Measurements from ENCODE around the gene FGD5. TPM values are rescaled to one million over a fixed set of nuclear protein-coding genes. Genes with fewer than 3 reads are reported as not detected.

Gene FGD5
- polyA plus RNA-seq, 1 of the 3 experiments (the other 2 are of a cell fraction): not detected

GRCh38 chr3:14814411-14814871 lies 4.3 kb upstream of the FGD5 start (continued):
- no peak for TF ChIP-seq CHD2 (IDR thresholded peaks at IDR 0.05; ENCODE audit: low read length, partially characterized antibody)
- no peak for TF ChIP-seq MEF2A (IDR thresholded peaks at IDR 0.05; ENCODE audit: borderline replicate concordance, low read depth)
- no peak for TF ChIP-seq FOXM1 (IDR thresholded peaks at IDR 0.05; ENCODE audit: low read depth)
- no peak for TF ChIP-seq PBX3 (IDR thresholded peaks at IDR 0.05)
- no peak for TF ChIP-seq JUND (IDR thresholded peaks at IDR 0.05)
- no peak for TF ChIP-seq MXI1 (IDR thresholded peaks at IDR 0.05; ENCODE audit: low read depth, low read length)
- TF ChIP-seq RCOR1 (IDR thresholded peaks at IDR 0.05; ENCODE audit: low read length): no peak

- H3K79me2 ChIP-seq (ENCODE audit: insufficient read depth): no peaks in the 10 kb centered on the region
- 65% methylated on average over 3 of the region's 3 CpGs for WGBS (ENCODE audit: low lambda C conversion rate)
- H3K9me3 ChIP-seq: no peaks in the 10 kb centered on the region
- no peak overlapping the region for H2AFZ ChIP-seq (ENCODE audit: low read depth)
- no peak overlapping the region for H3K4me3 ChIP-seq (ENCODE audit: low read depth in 2 of 2, low read length in 1 of 2)
- no peak overlapping the region for H3K4me2 ChIP-seq
- POLR2A ChIA-PET: no interaction called here
- peaks cover 4% of the 10 kb centered on the region; the same call in 1 of the 2 replicates for H3K27me3 ChIP-seq (ENCODE audit: insufficient read depth)
- H3K9ac ChIP-seq: no peak overlapping the region
- CTCF ChIA-PET: interaction anchor here (1.1 to 2.0 kb wide), 3 partner anchors 10 to 41 kb away, joined by 3 to 8 read pairs (median 6); no protein-coding TSS in a partner anchor
- H3K9me2 ChIP-seq: no peaks in the 10 kb centered on the region
- no peak overlapping the region for H3K27ac ChIP-seq (ENCODE audit: low read depth in 2 of 2, low read length in 1 of 2)
- no peaks in the 10 kb centered on the region for H4K20me1 ChIP-seq (ENCODE audit: insufficient read depth)
- no peaks in the 10 kb centered on the region for H3F3A ChIP-seq (replicated peaks; ENCODE audit: insufficient read depth)
- TF ChIP-seq YY1 (IDR thresholded peaks at IDR 0.05; ENCODE audit: low read depth) (no peak), RAD21 (IDR thresholded peaks at IDR 0.05; ENCODE audit: low read length) (no peak), FOXM1 (IDR thresholded peaks at IDR 0.05; ENCODE audit: low read depth) (no peak), TAF1 (IDR thresholded peaks at IDR 0.05; ENCODE audit: borderline replicate concordance, low read depth, low read length) (no peak), RCOR1 (IDR thresholded peaks at IDR 0.05; ENCODE audit: low read length) (no peak), REST (IDR thresholded peaks at IDR 0.05; ENCODE audit: low read depth, low read length) (no peak), TEAD4 (IDR thresholded peaks at IDR 0.05; ENCODE audit: borderline replicate concordance, insufficient read depth) (no peak), NFIC (IDR thresholded peaks at IDR 0.05; ENCODE audit: borderline replicate concordance) (no peak), RFX5 (IDR thresholded peaks at IDR 0.05; ENCODE audit: low read length) (no peak), FOXJ3 (CRISPR knock-in tag; IDR thresholded peaks at IDR 0.05) (no peak), JUND (IDR thresholded peaks at IDR 0.05) (no peak), SIN3A (IDR thresholded peaks at IDR 0.05; ENCODE audit: borderline replicate concordance, low read depth, low read length) (no peak), EP300 (IDR thresholded peaks at IDR 0.05; ENCODE audit: borderline replicate concordance in 1 of 2, low read depth in 1 of 2, low read length in 1 of 2) (no peak)
- no peaks in the 10 kb centered on the region for H3K36me3 ChIP-seq (replicated peaks in 1 of 2; ENCODE audit: control insufficient read depth in 1 of 2, insufficient read depth in 2 of 2, low read length in 1 of 2)
- no peak for DNase-seq
- H3K4me1 ChIP-seq (ENCODE audit: control insufficient read depth in 1 of 2, insufficient read depth in 2 of 2, low read depth in 1 of 2, low read length in 1 of 2): no peaks in the 10 kb centered on the region; a peak in 1 of 4 replicates
Measured at GRCh38 chr3:14816359-14816758, 2.4 kb upstream of the FGD5 start.

Measured in SK-N-SH (cell line).